22Rv1 (cell line): ENCODE data around the gene KIF3A.

Experiments
- CTCF ChIP-seq: fragments of 450-650 bp; IDR thresholded peaks from 2 replicates; pipeline ENCODE4 v1.5.1; 2017; ENCODE audit warnings: mild to moderate bottlenecking
- ZFX ChIP-seq: fragments of 450-650 bp; IDR thresholded peaks from 2 replicates; pipeline ENCODE4 v1.6.1; 2017; ENCODE audit warnings: antibody characterized with exemption, borderline replicate concordance

GRCh38 chr5:132690156-132690555, 47.2 kb downstream of the KIF3A start:
- no peak for TF ChIP-seq CTCF
- TF ChIP-seq ZFX: no peak
